ENCODE measurements around the gene CCDC192.

CCDC192 gene, protein sequence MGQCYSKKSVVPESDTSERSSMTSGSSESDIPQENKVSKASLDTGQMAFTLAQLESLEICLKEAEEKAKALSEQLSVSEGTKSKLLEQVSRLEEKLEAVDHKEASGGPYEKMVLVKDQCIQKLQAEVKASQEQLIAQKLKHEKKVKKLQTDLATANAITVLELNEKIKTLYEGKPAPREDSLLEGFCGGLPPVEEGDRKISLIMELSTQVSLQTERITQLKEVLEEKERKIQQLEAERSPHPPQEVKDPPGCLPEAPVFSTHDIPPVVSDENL

DNA sequence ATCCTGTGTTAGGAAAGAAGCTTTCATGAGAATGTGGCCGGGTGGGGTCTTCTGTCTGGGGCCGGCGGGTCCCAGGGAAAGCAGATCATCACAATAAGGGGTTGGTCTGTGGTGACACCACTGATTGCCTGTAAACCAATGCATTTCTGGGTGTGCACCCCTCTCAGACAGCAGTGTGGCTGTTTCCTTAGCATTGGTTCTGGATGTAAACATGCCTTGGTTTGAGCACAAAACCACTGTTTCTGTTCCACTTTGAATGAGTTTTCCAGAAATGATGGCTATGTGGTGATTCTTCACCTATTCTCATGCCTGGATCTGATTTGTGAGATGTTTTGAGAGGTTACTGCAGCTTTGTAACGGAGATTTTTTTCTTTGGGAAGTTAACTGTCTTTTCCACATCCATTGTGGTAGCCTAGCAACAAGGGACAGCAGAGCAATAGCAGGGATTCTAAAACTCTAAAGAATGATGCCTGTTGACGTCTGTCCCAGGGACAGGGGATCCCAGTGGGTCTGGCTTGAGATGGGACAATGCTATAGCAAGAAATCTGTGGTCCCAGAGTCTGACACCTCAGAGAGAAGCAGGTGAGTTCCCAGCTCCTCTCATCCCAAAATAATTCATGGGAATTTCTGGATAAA is at the start of gene CCDC192:
Gene CCDC192 (plus strand): TSS at position 466 of the 636 bp plus-strand sequence. CDS start 55 bp downstream, at position 521.
- H3K4me3 ChIP-seq (ENCODE audit: low read depth, low read length): no peak within 1 kb of the TSS
- TF ChIP-seq, protein P1, sequence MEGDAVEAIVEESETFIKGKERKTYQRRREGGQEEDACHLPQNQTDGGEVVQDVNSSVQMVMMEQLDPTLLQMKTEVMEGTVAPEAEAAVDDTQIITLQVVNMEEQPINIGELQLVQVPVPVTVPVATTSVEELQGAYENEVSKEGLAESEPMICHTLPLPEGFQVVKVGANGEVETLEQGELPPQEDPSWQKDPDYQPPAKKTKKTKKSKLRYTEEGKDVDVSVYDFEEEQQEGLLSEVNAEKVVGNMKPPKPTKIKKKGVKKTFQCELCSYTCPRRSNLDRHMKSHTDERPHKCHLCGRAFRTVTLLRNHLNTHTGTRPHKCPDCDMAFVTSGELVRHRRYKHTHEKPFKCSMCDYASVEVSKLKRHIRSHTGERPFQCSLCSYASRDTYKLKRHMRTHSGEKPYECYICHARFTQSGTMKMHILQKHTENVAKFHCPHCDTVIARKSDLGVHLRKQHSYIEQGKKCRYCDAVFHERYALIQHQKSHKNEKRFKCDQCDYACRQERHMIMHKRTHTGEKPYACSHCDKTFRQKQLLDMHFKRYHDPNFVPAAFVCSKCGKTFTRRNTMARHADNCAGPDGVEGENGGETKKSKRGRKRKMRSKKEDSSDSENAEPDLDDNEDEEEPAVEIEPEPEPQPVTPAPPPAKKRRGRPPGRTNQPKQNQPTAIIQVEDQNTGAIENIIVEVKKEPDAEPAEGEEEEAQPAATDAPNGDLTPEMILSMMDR (IDR thresholded peaks at IDR 0.05; ENCODE audit: control insufficient read depth, extremely low read depth, insufficient read depth): no peak
- DNase-seq (ENCODE audit: low read depth): no peak

DNA sequence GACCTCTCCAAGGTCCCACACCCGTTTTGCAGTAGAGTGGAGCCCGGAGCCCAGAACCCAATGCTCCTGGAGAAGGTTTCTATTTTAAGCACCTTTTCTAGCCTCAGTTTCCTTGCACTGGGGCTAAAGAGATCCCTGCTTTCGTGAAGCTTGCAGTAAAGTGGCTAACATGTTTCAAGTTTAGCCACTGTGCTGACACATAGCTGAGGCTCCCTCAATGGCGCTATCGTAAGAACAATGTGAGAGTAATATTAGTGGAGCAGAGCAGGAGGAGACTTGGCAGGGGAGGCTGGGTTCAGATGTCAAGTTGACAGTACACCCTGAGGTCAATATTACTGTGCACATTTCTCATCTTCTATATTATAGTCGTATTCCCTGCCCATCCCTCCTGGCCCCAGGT is 46.4 kb upstream of the CCDC192 start:
- no peak for DNase-seq (ENCODE audit: low read depth)
- TF ChIP-seq, protein P1 (IDR thresholded peaks at IDR 0.05; ENCODE audit: control insufficient read depth, extremely low read depth, insufficient read depth): no peak
- no peak overlapping the region for H3K4me3 ChIP-seq (ENCODE audit: low read depth, low read length)

DNA sequence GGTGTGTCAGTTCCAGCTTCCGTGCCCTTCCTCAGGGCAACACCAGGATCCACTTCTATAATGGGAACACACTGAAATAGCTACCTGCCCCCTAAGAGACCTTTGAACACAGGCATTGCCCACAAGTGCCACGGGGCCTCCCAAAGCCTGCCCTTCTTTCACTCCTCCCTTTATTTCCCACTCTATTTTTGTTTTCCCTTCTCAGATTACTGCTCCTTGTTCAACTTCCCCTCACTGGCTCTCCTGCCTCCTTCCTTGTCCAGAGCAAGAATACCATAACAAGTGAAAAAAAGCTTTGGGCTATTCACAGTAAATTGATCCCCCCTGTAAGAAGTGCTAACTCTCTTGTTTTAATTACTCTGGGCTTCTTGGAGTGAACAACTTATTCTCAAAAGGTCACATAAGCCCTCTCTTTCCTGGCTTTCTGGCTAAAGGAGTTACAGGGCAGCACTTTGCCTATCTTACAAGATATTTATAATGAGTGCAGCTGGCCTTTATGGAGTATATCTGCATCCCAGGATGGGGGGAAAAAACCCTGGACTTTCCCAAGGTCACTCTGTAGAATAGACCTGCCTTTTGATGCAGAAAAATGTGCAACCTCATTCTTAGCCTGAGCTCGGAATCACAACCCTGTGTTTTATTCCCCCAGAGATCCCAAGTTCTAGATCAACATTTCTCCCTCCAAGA is 43.0 kb upstream of the CCDC192 start:
- TF ChIP-seq, protein P1 (IDR thresholded peaks at IDR 0.05; ENCODE audit: control insufficient read depth, extremely low read depth, insufficient read depth): no peak
- H3K4me3 ChIP-seq (ENCODE audit: low read depth, low read length): no peak overlapping the region
- no peak for DNase-seq (ENCODE audit: low read depth)

GRCh38 chr5:127664093-127664492 is 39.1 kb upstream of the CCDC192 start:
- TF ChIP-seq, protein P1 (IDR thresholded peaks at IDR 0.05; ENCODE audit: control insufficient read depth, extremely low read depth, insufficient read depth): no peak
- no peak for DNase-seq (ENCODE audit: low read depth)
- no peak overlapping the region for H3K4me3 ChIP-seq (ENCODE audit: low read depth, low read length)

- no peak overlapping the region for H3K4me3 ChIP-seq (ENCODE audit: low read depth, low read length)
- DNase-seq (ENCODE audit: low read depth): no peak
- TF ChIP-seq, protein P1 (IDR thresholded peaks at IDR 0.05; ENCODE audit: control insufficient read depth, extremely low read depth, insufficient read depth): no peak
Measured at GRCh38 chr5:127665641-127666040, 37.5 kb upstream of the CCDC192 start.

GRCh38 chr5:127666043-127666716 is 37.0 kb upstream of the CCDC192 start:
- DNase-seq (ENCODE audit: low read depth): no peak
- TF ChIP-seq, protein P1 (IDR thresholded peaks at IDR 0.05; ENCODE audit: control insufficient read depth, extremely low read depth, insufficient read depth): no peak

More at GRCh38 chr5:127666043-127666716, 37.0 kb upstream of the CCDC192 start:
- no peak overlapping the region for H3K4me3 ChIP-seq (ENCODE audit: low read depth, low read length)
